A549 (cell line): ENCODE data around the gene TM7SF2.

Source experiments
- CEBPB ChIP-seq, 2 experiments: fragments of >200 bp in 1 of 2; sonication (Bioruptor Twin) in 1 of 2; formaldehyde crosslinking in 1 of 2; IDR thresholded peaks; 2 replicates each; pipeline ENCODE4 v1.6.1; 2012 to 2016
- EP300 ChIP-seq, 2 experiments: fragments of >200 bp; sonication (Bioruptor Twin); formaldehyde crosslinking; IDR thresholded peaks; 2 replicates in 1 of 2; 3 replicates in 1 of 2; pipeline ENCODE4 v1.6.1; 2016 to 2017
- POLR2A ChIP-seq: IDR thresholded peaks from 2 replicates; pipeline ENCODE4 v1.6.1; 2012; ENCODE audit warnings: mild to moderate bottlenecking, low read length
- TF ChIP-seq, protein P1 (sequence below): fragments of >200 bp; sonication (Bioruptor Twin); formaldehyde crosslinking; IDR thresholded peaks from 3 replicates; pipeline ENCODE4 v1.5.1; 2016

GRCh38 chr11:65069217-65069616, 42.5 kb upstream of the TM7SF2 start:
- TF ChIP-seq CEBPB (IDR thresholded peaks at IDR 0.05) (no peak), EP300 (IDR thresholded peaks at IDR 0.05) (no peak), POLR2A (no peak)
- TF ChIP-seq, protein P1, sequence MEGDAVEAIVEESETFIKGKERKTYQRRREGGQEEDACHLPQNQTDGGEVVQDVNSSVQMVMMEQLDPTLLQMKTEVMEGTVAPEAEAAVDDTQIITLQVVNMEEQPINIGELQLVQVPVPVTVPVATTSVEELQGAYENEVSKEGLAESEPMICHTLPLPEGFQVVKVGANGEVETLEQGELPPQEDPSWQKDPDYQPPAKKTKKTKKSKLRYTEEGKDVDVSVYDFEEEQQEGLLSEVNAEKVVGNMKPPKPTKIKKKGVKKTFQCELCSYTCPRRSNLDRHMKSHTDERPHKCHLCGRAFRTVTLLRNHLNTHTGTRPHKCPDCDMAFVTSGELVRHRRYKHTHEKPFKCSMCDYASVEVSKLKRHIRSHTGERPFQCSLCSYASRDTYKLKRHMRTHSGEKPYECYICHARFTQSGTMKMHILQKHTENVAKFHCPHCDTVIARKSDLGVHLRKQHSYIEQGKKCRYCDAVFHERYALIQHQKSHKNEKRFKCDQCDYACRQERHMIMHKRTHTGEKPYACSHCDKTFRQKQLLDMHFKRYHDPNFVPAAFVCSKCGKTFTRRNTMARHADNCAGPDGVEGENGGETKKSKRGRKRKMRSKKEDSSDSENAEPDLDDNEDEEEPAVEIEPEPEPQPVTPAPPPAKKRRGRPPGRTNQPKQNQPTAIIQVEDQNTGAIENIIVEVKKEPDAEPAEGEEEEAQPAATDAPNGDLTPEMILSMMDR = no peak
